Measurements from ENCODE around the gene DPH7.
"Not testable (repeated sequence)": the region's sequence is repeated elsewhere in the genome, so short reads cannot be mapped to it uniquely, and the experiment has no call there.

Gene DPH7

DNA sequence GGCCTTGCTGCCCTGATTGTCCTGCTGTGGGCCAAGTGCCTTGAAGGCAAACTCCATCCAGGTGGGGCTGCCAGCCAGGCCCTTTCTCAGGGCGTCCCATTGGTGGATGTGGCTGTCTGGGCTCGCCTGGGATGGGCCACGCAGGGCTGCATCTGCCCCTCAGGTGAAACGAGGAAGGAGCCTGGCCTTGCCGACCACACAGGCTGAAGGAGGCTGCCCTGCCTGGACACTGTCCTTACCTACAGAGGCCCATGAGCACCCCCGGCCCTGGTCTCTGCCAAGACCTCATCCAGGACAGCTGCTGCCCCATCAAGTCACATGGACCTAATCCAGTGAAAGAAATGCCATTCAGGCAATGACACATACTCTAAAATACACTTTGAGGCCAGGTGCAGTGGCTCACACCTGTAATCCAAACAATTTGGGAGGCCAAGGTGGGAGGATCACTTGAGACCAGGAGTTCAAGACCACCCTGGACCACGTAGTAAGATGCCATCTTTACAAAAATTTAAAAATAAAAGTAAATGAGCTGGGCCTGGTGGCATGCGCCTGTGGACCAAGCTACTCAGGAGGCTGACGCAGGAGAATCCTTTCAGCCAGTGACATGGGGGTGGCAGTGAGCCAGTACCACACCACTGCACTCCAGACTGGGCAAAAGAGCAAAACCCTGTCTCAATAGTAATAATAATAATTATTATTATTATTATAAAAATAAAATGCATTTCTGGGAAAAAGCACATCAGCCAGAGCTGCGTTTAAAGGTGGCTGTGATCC is 62.4 kb downstream of the DPH7 start:
- FAIRE-seq, result no peak

DNA sequence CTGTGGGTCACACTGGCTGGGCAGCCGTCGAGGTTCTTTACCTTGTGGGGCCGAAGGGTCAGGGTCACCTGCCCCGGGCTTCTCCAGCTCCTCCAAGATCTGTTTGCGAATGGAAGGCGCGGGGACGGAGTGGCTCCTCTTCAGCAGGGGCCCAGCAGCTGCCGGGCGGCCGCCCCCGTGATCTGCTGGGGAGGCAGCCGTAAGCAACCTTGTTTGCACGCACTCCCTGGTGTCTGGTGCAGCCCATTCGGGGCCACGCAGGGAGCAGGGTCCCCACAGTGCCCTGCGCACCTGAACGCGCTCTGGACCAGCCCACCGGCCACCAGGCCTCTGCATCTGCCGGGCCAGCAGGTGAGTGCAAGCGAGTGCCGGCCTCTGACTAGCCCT is 63.4 kb downstream of the DPH7 start:
- FAIRE-seq, result no peak

DNA sequence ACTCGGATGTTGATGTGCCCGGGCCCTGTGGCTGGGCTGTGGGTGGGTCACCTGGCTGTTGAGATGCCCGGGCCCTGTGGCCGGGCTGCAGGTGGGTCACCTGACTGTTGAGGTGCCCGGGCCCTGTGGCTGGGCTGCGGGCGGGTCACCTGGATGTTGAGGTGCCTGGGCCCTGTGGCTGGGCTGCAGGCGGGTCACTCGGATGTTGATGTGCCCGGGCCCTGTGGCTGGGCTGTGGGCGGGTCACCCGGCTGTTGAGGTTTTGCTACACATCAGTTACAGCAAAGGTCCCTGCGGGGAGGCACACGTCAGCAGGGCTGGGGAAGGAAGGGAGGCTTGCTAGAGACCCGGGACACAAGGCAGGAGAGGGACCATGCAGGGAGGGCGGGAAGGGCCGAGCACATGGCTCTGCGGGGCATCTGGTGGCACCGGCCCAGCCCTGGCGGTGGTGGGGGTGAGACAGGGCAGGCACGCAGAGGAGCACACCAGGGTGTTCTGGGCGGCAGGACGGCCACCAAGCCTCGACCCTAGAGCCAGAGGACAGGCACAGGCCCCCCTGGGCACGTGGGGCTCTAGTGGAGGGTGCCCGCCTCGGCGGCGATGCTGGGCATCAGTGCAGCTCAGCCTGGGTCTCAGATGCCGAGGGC is 63.9 kb downstream of the DPH7 start:
- FAIRE-seq, result no peak

DNA sequence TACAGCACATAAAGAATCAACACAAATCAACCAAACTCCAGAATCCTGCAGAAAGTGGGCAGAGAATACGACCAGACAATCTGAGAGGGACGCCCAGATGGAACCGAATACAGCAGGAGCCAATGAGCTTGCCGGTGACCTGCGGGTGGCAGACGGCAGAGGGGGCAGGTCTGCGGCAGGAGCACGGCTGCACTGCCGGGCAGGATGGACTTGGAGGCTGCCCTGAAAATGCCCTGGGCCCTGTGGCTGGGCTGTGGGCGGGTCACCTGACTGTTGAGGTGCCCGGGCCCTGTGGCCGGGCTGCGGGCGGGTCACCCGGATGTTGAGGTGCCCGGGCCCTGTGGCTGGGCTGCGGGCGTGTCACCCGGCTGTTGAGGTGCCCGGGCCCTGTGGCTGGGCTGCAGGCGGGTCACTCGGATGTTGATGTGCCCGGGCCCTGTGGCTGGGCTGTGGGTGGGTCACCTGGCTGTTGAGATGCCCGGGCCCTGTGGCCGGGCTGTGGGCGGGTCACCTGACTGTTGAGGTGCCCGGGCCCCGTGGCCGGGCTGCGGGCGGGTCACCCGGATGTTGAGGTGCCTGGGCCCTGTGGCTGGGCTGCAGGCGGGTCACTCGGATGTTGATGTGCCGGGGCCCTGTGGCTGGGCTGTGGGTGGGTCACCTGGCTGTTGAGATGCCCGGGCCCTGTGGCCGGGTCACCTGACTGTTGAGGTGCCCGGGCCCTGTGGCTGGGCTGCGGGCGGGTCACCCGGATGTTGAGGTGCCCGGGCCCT is 64.7 kb downstream of the DPH7 start:
- not testable (repeated sequence) for FAIRE-seq

DNA sequence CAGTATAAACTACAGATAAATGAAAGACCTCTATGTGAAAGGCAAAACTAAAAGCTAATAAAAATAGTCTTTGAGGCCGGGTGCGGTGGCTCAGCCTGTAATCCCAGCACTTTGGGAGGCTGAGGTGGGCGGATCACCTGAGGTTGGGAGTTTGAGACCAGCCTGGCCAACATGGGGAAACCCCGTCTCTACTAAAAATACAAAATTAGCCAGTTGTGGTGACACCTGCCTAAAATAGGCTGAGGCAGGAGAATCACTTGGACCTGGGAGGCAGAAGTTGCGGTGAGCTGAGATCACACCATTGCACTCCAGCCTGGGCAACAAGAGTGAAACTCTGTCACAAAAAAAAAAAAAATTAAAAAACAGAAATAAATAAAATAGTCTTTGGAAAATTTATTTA is 65.6 kb downstream of the DPH7 start:
- FAIRE-seq, result not testable (repeated sequence)

DNA sequence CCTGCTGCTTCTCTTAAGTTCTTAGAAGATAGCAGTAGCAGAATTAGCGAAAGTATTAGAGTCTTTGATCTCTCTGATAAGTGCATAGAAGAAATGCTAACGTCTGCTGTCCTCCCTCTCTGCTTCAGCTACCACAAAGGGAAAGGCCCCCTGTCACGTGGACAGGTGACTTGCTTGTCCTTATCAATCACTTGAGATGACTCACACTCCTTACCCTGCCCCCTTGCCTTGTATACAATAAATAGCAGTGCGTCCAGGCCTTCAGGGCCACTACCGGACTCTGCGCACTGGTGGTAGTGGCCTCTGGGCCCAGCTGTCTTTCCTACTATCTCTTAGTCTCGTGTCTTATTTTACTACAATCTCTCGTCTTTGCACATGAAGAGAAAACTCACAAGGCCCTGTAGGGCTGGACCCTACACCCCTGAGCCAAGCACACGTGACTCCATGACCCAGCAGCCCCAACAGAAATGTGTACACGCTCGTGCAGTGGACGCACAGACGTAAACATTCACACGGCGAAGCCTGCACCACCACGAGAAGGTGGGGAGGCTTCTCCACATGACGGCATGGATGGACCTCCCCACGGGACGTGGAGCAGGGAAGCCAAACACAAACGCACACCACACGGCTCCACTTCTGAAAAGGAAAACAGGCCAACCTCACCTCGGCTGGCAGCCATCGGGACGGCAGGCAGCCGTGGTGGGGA is 66.8 kb downstream of the DPH7 start:
- no peak for FAIRE-seq

DNA sequence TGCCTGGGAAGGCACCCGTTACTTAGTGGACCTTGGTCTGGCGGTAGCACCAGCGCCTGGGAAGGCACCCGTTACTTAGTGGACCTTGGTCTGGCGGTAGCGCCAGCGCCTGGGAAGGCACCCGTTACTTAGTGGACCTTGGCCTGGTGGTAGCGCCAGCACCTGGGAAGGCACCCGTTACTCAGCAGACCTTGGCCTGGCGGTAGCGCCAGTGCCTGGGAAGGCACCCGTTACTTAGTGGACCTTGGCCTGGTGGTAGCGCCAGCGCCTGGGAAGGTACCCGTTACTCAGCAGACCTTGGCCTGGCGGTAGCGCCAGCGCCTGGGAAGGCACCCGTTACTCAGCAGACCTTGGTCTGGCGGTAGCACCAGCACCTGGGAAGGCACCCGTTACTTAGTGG is 67.6 kb downstream of the DPH7 start:
- not testable (repeated sequence) for FAIRE-seq

DNA sequence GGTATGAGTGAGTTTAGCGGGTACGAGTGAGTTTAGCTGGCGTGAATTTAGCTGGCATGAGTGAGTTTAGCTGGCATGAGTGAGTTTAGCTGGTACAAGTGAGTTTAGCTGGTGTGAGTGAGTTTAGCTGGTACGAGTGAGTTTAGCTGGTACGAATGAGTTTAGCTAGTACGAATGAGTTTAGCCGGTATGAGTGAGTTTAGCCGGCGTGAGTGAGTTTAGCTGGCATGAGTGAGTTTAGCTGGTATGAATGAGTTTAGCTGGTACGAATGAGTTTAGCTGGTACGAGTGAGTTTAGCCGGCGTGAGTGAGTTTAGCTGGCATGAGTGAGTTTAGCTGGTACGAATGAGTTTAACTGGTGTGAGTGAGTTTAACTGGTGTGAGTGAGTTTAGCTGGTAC is 69.5 kb downstream of the DPH7 start:
- FAIRE-seq, result no peak

DNA sequence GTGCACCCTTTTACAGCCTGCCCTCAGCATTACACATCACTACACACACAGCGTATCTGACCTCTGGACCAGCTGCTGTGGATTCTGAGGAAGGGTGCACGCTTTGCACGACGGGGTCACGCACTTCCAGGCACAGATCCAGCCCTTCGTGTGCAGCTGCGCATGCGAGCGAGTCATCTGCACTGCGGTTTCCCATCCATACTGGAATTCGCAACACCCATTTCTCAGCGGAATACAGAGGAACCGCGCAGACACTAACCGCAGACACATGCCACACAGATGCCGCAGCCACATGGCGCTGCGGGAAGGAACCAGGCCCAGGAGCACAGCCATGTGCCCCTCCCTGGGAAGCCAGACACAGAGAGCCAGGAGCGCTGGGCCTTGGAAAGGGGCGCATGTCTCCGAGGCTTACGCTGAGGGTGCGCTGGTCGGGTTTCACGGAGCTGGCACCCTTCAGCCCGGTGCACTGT is 72.0 kb downstream of the DPH7 start:
- FAIRE-seq, result no peak

DNA sequence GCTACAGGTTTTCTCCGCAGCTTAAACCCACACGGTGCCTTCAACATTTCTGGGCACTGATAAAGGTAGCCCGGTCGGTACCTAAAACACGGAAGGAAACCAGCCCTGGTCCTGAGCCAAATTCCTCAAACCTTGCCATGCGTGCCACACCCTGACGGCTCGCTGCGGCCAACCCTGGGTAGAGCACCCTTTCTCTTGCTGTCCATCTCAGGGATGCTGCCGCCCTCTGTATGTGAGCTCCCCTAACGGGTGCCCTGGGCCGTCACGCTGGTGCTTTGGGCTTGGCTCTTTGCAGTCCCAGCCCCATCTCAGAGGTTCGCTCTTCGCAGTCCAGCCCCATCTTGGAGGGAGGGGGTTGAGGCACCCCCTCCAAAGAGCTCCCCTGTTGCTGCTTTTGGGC is 72.5 kb downstream of the DPH7 start:
- no peak for FAIRE-seq

DNA sequence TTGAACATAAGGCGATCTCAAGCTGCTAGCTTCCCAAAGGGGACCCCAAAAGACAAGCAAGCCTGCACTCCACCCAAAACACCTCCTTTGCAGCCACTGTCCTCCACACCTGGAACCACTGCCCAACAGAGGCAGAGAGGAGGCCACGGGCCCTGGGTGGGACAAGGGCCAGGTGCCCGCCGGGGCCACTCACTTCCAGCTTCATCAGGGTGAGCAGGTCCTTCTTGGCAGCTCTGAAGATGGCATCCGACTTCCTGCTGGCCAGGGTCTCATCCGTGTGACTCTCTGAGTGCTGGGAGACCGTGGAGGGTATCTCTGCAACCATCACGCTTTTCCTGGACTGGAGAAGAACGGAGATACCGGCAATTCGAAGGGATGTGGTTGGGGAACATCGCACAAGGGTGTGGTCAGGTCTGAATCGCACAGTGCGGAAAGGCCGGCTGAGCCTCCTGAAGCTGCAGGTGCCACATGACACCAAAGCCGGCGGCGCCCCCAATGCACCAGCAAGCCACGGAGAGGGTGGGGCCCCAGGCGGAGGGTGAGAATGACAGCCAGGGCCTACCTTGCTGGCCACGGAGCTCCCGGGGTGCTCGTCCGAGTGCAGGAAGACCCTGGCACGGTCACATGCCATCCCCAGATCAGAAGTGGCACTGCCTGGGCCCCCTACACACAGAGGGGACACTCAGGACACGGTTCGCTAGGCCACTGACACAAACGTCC is 73.1 kb downstream of the DPH7 start:
- FAIRE-seq, result no peak
